Measurements from ENCODE around the gene HLA-E. TPM values are rescaled to one million over a fixed set of nuclear protein-coding genes. Genes with fewer than 3 reads are reported as not detected.
A peak's percentile ranks its signal among the peaks of the same experiment; 100 is the strongest.
"Not testable (repeated sequence)": the region's sequence is repeated elsewhere in the genome, so short reads cannot be mapped to it uniquely, and the experiment has no call there.

HLA-E gene
- total RNA-seq, 1 experiment from 2014 or later: 47.0 TPM

DNA sequence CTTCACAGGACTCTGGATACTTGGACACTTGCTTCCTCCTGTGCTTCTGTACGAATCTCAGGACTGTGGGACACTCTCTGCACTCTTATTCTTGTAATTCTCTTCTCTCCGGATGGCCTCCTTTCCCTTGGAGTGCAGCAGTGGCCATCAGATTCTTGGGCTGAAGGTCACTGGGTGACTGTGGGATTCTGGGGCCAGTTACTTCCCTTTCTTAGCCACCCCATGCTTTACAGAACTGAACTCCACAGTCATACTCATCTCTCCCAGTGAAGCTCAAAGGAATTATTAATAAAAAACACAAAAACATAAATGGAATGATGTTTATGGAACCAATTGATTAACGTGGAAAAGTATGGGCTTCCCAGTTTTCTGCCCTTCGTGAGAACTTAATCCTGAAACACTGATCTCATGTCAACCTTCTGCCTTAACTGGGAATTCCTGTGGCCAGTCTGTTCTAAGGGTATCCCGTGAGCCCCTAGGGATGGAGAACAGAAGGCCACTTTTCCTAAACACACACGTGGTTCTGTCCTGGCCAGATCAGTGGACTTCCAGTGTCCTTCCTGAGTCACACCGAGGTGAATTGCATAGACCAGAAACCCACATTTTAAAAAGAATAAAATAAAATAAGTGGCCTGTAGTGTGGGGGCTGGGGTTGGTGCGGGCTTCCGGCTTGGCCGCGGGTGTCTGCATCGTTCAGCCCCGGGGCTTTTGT, 23.6 kb upstream of the HLA-E start:
- BruUV-seq (replicated peaks): no TSS peak
- Histone ChIP-seq H3K4me1 (no peaks in the 10 kb centered on the region), H3K27me3 (replicated peaks; ENCODE audit: control insufficient read depth, insufficient read depth, low read length) (peaks cover 8% of the 10 kb centered on the region), H3K36me3 (ENCODE audit: control insufficient read depth, insufficient read depth, low read length) (no peaks in the 10 kb centered on the region), H3K4me3 (ENCODE audit: low read depth, low read length) (no peak overlapping the region; the same call in 1 of the 2 replicates), H3K9me3 (no peaks in the 10 kb centered on the region)
- TF ChIP-seq, protein P1, sequence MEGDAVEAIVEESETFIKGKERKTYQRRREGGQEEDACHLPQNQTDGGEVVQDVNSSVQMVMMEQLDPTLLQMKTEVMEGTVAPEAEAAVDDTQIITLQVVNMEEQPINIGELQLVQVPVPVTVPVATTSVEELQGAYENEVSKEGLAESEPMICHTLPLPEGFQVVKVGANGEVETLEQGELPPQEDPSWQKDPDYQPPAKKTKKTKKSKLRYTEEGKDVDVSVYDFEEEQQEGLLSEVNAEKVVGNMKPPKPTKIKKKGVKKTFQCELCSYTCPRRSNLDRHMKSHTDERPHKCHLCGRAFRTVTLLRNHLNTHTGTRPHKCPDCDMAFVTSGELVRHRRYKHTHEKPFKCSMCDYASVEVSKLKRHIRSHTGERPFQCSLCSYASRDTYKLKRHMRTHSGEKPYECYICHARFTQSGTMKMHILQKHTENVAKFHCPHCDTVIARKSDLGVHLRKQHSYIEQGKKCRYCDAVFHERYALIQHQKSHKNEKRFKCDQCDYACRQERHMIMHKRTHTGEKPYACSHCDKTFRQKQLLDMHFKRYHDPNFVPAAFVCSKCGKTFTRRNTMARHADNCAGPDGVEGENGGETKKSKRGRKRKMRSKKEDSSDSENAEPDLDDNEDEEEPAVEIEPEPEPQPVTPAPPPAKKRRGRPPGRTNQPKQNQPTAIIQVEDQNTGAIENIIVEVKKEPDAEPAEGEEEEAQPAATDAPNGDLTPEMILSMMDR (IDR thresholded peaks at IDR 0.05; ENCODE audit: insufficient read depth in 1 of 2, low read depth in 1 of 2, low read length in 1 of 2, severe bottlenecking in 1 of 2, unreplicated experiment in 1 of 2): no peak
- Mint-ChIP-seq H3K4me3 (ENCODE audit: unreplicated experiment) (peak overlapping the region; percentile 84), H3K27me3 (ENCODE audit: insufficient read depth, unreplicated experiment) (peaks cover 54% of the 10 kb centered on the region), H3K27ac (ENCODE audit: unreplicated experiment) (no peak overlapping the region), H3K9me3 (ENCODE audit: unreplicated experiment) (no peaks in the 10 kb centered on the region), H3K36me3 (ENCODE audit: insufficient read depth, unreplicated experiment) (peaks cover 6% of the 10 kb centered on the region), H3K4me1 (ENCODE audit: low read depth, unreplicated experiment) (peaks cover 6% of the 10 kb centered on the region)
- DNase-seq: no peak
- ChIA-PET POLR2A (no interaction called here), CTCF (interaction anchor here (1.9 to 2.0 kb wide), 2 partner anchors 12 to 16 kb away, joined by 5 to 11 read pairs; no protein-coding TSS in a partner anchor)
- intact Hi-C loops (cut with micrococcal nuclease; ENCODE audit: unreplicated experiment): no loop called here

DNA sequence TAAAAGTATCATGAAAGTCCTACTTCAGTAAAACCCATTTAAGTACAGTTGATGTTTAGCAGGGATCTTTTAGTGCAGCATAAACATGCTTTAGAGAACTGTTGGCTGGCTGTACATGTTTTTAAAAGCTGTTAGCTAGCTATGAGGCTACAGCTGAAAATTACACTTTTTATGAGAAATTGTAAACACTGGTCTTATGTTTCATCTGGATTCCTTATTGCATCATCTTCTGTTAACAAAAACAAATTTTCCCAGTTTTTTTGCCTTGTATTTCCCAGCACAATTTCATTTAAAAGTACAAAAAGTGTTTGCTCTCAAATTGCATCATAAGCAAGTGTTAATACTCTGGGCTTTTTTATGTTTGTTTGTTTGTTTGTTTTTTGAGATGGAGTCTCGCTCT, 18.3 kb upstream of the HLA-E start:
- ChIA-PET POLR2A (no interaction called here), CTCF (no interaction called here)
- TF ChIP-seq, protein P1 (IDR thresholded peaks at IDR 0.05; ENCODE audit: insufficient read depth in 1 of 2, low read depth in 1 of 2, low read length in 1 of 2, severe bottlenecking in 1 of 2, unreplicated experiment in 1 of 2): no peak
- Histone ChIP-seq H3K4me1 (no peaks in the 10 kb centered on the region), H3K9me3 (no peaks in the 10 kb centered on the region), H3K4me3 (ENCODE audit: low read depth, low read length) (no peak overlapping the region), H3K27me3 (replicated peaks; ENCODE audit: control insufficient read depth, insufficient read depth, low read length) (no peaks in the 10 kb centered on the region), H3K36me3 (ENCODE audit: control insufficient read depth, insufficient read depth, low read length) (no peaks in the 10 kb centered on the region)
- peaks cover 29% of the 10 kb centered on the region for H3K27me3 Mint-ChIP-seq (ENCODE audit: insufficient read depth, unreplicated experiment)
- no peak overlapping the region for H3K27ac Mint-ChIP-seq (ENCODE audit: unreplicated experiment)
- peaks cover 6% of the 10 kb centered on the region for H3K4me1 Mint-ChIP-seq (ENCODE audit: low read depth, unreplicated experiment)
- DNase-seq: no peak
- H3K9me3 Mint-ChIP-seq (ENCODE audit: unreplicated experiment): peaks cover 19% of the 10 kb centered on the region
- H3K36me3 Mint-ChIP-seq (ENCODE audit: insufficient read depth, unreplicated experiment): peaks cover 6% of the 10 kb centered on the region
- intact Hi-C loops (cut with micrococcal nuclease; ENCODE audit: unreplicated experiment): no loop called here
- no TSS peak for BruUV-seq (replicated peaks)
- no peak overlapping the region for H3K4me3 Mint-ChIP-seq (ENCODE audit: unreplicated experiment)

DNA sequence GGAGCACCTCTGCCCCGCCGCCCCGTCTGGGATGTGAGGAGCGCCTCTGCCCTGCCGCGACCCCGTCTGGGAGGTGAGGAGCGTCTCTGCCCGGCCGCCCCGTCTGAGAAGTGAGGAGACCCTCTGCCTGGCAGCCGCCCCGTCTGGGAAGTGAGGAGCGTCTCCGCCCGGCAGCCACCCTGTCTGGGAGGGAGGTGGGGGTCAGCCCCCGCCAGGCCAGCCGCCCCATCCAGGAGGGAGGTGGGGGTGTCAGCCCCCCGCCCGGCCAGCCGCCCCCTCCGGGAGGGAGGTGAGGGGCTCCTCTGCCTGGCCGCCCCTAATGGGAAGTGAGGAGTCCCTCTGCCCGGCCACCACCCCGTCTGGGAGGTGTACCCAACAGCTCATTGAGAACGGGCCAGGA, 14.2 kb upstream of the HLA-E start:
- H3K4me1 Mint-ChIP-seq (ENCODE audit: low read depth, unreplicated experiment); H3K27me3 ChIP-seq (replicated peaks; ENCODE audit: control insufficient read depth, insufficient read depth, low read length); POLR2A ChIA-PET; H3K27ac Mint-ChIP-seq (ENCODE audit: unreplicated experiment); H3K9me3 ChIP-seq; intact Hi-C loops (cut with micrococcal nuclease; ENCODE audit: unreplicated experiment); BruUV-seq (replicated peaks); H3K36me3 Mint-ChIP-seq (ENCODE audit: insufficient read depth, unreplicated experiment); H3K36me3 ChIP-seq (ENCODE audit: control insufficient read depth, insufficient read depth, low read length); CTCF ChIA-PET; H3K4me1 ChIP-seq; H3K4me3 ChIP-seq (ENCODE audit: low read depth, low read length); H3K4me3 Mint-ChIP-seq (ENCODE audit: unreplicated experiment); DNase-seq: not testable (repeated sequence)
- peaks cover 27% of the 10 kb centered on the region for H3K27me3 Mint-ChIP-seq (ENCODE audit: insufficient read depth, unreplicated experiment)
- H3K9me3 Mint-ChIP-seq (ENCODE audit: unreplicated experiment): peaks cover 19% of the 10 kb centered on the region
